Stimulated activated CD8-positive, alpha-beta memory T cell treated with anti-CD3 and anti-CD28 coated beads, Interleukin-4, amount 100 ng/mL, for 24 hours (primary cell): Measurements from ENCODE around the gene C9orf57.
"Not testable (repeated sequence)": the region's sequence is repeated elsewhere in the genome, so short reads cannot be mapped to it uniquely, and the experiment has no call there.

Source experiments
- DNase-seq: peaks from one replicate; pipeline ENCODE4 v3.0.0-alpha.2; 2020; ENCODE audit warnings: low read depth

The C9orf57 gene

DNA sequence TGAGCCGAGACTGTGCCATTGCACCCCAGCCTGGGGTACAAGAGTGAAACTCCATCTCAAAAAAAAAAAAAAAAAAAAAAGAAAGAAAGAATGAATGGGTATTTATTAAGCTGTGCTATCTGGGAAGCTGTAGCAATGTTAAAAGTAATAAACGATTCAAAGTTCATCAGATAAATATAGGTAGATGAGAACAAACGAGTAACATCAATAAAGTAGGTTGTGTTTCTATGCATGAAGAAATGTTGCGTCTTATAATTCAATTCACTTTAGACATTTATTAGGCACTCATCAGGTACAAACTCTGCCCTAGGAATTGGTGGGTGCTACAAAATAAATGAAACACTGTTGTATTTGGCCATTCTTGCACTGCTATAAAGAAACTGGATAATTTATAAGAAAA lies 36.8 kb downstream of the C9orf57 start:
- no peak for DNase-seq

DNA sequence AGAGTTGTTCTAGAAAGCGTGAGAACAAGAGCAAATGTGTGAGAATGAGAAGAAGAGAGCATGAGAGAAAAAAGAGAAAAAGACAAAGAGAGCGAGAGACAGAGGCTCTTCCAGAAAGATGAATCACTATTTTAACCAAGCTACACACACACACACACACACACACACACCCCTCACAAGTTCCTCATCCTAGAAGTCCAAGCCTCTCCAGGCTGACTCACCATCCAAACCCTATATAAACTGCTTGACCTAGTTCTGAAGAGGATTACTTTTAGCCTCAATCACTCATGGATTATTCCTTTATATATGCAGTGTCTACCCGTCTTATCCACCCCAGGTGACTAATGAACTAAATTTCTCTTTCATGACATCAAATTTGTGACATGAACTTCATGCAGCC lies 37.6 kb downstream of the C9orf57 start:
- no peak for DNase-seq

DNA sequence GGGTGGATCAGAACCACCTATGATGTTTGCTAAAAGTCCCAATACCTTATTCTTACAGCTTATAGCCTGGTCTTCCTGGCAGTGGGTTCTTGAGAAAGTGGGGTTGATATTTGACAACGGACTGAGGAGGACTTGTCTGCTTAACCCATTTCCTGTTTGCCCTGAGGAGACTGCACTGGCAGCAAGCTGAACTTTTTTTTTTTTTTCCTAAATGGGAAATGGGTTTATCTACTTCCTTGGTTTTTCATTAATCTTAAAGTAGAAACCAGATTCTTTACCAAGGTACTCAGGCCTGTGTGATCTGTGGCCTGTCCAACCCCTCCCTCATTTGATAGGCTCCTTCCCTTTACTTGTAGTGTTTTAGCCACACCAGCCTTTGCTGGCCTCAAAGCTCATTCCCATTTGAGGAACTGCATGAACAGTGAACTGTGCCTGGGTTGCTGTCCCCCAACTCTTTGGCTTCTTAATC lies 47.1 kb downstream of the C9orf57 start:
- no peak for DNase-seq

DNA sequence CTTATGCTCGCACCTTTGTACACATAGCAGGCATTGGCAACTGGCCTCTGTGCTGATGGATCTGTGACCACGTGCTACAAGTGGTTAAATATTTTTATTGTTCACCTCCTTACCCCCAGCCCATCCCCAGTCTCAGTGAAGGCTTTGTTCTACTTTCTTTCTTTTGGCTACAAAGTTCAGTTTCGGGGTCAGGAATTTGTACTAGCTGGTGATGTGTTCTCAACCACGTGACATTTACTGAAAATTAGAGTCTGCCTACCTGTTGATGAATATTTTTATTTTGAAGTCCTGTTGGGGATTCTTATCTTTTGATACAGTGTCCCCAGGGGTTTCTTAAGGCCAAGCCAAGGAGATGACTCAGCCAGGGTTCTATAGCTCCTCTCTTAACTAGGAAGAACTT lies 47.8 kb downstream of the C9orf57 start:
- DNase-seq, result no peak

DNA sequence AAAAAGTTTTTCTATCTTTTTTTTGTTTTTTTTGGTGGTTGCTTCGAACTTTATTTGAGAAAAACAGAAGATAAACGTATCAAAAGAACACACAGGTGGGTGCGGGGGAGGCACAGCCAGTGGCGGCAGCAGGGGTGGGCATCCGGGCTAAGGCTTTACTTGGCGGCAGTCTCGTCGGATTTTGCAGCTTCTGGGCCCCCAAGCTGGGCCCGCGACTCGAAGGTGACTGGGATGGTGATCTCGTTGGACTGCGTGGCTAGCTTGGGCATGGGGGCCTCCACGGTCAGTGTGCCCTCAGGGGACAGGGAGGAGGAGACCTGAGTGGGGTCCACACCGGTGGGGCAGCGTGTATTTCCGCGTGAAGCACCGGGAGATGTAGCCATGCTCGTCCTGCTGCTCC lies 52.7 kb downstream of the C9orf57 start:
- DNase-seq, result not testable (repeated sequence)

DNA sequence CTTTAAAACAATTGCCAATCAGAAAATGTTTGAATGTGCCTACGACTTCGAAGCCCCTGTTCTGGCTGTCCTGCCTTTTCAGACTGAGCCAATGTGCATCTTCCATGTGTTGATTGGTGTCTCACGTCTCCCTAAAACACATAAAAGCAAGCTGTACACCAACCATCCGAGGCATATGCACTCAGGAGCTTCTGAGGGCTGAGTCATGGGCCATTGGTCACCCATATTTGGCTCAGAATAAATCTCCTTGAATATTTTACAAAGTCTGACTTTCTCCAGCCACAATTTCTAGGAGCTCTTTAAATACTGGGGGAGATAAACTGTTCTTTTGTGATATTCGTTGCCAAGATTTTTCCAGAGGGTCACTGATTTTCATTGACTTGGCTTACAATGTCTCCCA lies 53.9 kb downstream of the C9orf57 start:
- no peak for DNase-seq

DNA sequence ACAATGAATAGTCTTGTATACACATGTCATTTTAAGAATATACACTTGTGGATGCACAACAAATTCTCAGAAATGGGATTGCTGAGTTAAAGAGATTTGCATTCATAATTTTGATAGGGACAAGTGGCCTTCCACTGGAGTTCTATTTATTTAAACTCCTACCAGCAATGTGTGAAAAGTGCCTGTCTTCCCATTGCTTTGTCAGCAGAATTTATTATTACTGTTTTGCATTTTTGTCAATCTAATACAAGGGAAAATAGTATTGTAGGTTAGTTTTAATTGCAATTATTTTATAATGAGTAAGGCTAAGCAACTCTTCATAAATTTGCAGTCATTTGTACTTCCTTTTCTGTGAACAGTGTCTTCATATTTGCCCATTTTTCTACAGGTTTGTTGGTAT lies 55.0 kb downstream of the C9orf57 start:
- DNase-seq, result no peak
